Naive thymus-derived CD4-positive, alpha-beta T cell (primary cell): Measurements from ENCODE around the gene DHRS4L2. TPM values are rescaled to one million over a fixed set of nuclear protein-coding genes. Genes with fewer than 3 reads are reported as not detected.

ENCODE experiments used
- polyA plus RNA-seq, 2 donors: library from polyadenylated mRNA; unstranded; fragments of 300-500 nt; fragmentation: Illumina TruSeq; gene quantifications; one replicate each; pipeline ENCODE4 v1.2.3, GENCODE V29; 2021
- total RNA-seq, 6 experiments: library from RNA in 5 of 6; stranded (reverse) in 5 of 6; gene quantifications; 1 replicate in 5 of 6; 2 replicates in 1 of 6; pipeline ENCODE4 v1.2.3 and lab custom pipeline; 2021 to 2026

The DHRS4L2 gene
- total and polyA plus RNA-seq, 7 experiments from 2014 or later = 11.0 to 25.7 (median 16.8) TPM

Other genes with a start within 250 kb of the DHRS4L2 start
- 10 to 100 TPM in 4 of 5 experiments, 1 to 10 TPM in 1; 7.8 to 19.9 (median 17.5) TPM for gene DHRS4, start 35.2 kb upstream of the DHRS4L2 start, total RNA-seq
- 10 to 100 TPM; 30.1 to 31.8 TPM for gene DHRS4, start 35.2 kb upstream of the DHRS4L2 start, polyA plus RNA-seq
- gene CARMIL3, start 63.1 kb downstream of the DHRS4L2 start, total RNA-seq = 1 to 10 TPM in 2 of 5 experiments, under 1 TPM in 3; 0.08 to 1.7 (median 0.27) TPM
- not detected for gene CARMIL3, start 63.1 kb downstream of the DHRS4L2 start, polyA plus RNA-seq
- gene CPNE6, start 82.6 kb downstream of the DHRS4L2 start, total RNA-seq = under 1 TPM in 1 of 5 experiments, not detected in 4; 0.12 TPM
- not detected for gene CPNE6, start 82.6 kb downstream of the DHRS4L2 start, polyA plus RNA-seq
- 10 to 100 TPM in 4 of 5 experiments, 1 to 10 TPM in 1; 9.1 to 56.2 (median 14.4) TPM for gene PCK2, start 105.4 kb downstream of the DHRS4L2 start, total RNA-seq
- gene PCK2, start 105.4 kb downstream of the DHRS4L2 start, polyA plus RNA-seq = 10 to 100 TPM in 1 of 2 donors, 1 to 10 TPM in 1; 7.2 to 14.5 TPM
- gene DCAF11, start 125.8 kb downstream of the DHRS4L2 start, total RNA-seq = 10 to 100 TPM; 71.9 to 90.1 (median 83.3) TPM
- 10 to 100 TPM; 69.1 to 97.0 TPM for gene DCAF11, start 125.8 kb downstream of the DHRS4L2 start, polyA plus RNA-seq
- gene NRL, start 126.0 kb downstream of the DHRS4L2 start, total RNA-seq = 1 to 10 TPM; 2.1 to 4.5 (median 3.8) TPM
- 1 to 10 TPM; 2.2 to 2.6 TPM for gene NRL, start 126.0 kb downstream of the DHRS4L2 start, polyA plus RNA-seq
- 1 to 10 TPM; 1.8 to 4.3 (median 2.0) TPM for gene FITM1, start 141.7 kb downstream of the DHRS4L2 start, total RNA-seq
- gene FITM1, start 141.7 kb downstream of the DHRS4L2 start, polyA plus RNA-seq = 1 to 10 TPM in 1 of 2 donors, under 1 TPM in 1; 0.48 to 1.2 TPM
- 100 to 1,000 TPM; 189 to 583 (median 202) TPM for gene PSME1, start 147.3 kb downstream of the DHRS4L2 start, total RNA-seq
- 100 to 1,000 TPM; 698 to 703 TPM for gene PSME1, start 147.3 kb downstream of the DHRS4L2 start, polyA plus RNA-seq
- 10 to 100 TPM in 4 of 5 experiments, 1 to 10 TPM in 1; 9.0 to 25.5 (median 22.3) TPM for gene EMC9, start 152.7 kb downstream of the DHRS4L2 start, total RNA-seq
- 10 to 100 TPM in 1 of 2 donors, 1 to 10 TPM in 1; 9.6 to 12.4 TPM for gene EMC9, start 152.7 kb downstream of the DHRS4L2 start, polyA plus RNA-seq
- 100 to 1,000 TPM; 120 to 777 (median 143) TPM for gene PSME2, start 157.7 kb downstream of the DHRS4L2 start, total RNA-seq
- gene PSME2, start 157.7 kb downstream of the DHRS4L2 start, polyA plus RNA-seq = 100 to 1,000 TPM; 402 to 435 TPM
- 100 to 1,000 TPM in 1 of 5 experiments, 10 to 100 TPM in 4; 64.0 to 151 (median 95.4) TPM for gene RNF31, start 158.6 kb downstream of the DHRS4L2 start, total RNA-seq
- gene RNF31, start 158.6 kb downstream of the DHRS4L2 start, polyA plus RNA-seq = 10 to 100 TPM; 40.9 to 48.1 TPM
- 100 to 1,000 TPM; 133 to 337 (median 189) TPM for gene IRF9, start 172.3 kb downstream of the DHRS4L2 start, total RNA-seq
- gene IRF9, start 172.3 kb downstream of the DHRS4L2 start, polyA plus RNA-seq = 100 to 1,000 TPM in 1 of 2 donors, 10 to 100 TPM in 1; 73.3 to 110 TPM
- gene REC8, start 183.2 kb downstream of the DHRS4L2 start, total RNA-seq = 10 to 100 TPM; 20.3 to 80.5 (median 68.6) TPM
- 10 to 100 TPM in 1 of 2 donors, 1 to 10 TPM in 1; 4.4 to 10.7 TPM for gene REC8, start 183.2 kb downstream of the DHRS4L2 start, polyA plus RNA-seq
- 10 to 100 TPM; 21.5 to 45.2 (median 42.2) TPM for gene IPO4, start 199.9 kb downstream of the DHRS4L2 start, total RNA-seq
- 10 to 100 TPM; 17.5 to 36.2 TPM for gene IPO4, start 199.9 kb downstream of the DHRS4L2 start, polyA plus RNA-seq
- 10 to 100 TPM; 16.2 to 40.5 (median 19.2) TPM for gene TM9SF1, start 206.5 kb downstream of the DHRS4L2 start, total RNA-seq
- gene TM9SF1, start 206.5 kb downstream of the DHRS4L2 start, polyA plus RNA-seq = 10 to 100 TPM; 32.1 to 34.4 TPM
- gene TSSK4, start 216.8 kb downstream of the DHRS4L2 start, total RNA-seq = 1 to 10 TPM in 2 of 5 experiments, under 1 TPM in 2, not detected in 1; 0.22 to 1.9 (median 1.1) TPM
- 1 to 10 TPM; 1.0 to 1.4 TPM for gene TSSK4, start 216.8 kb downstream of the DHRS4L2 start, polyA plus RNA-seq
- 100 to 1,000 TPM in 1 of 5 experiments, 10 to 100 TPM in 4; 79.1 to 101 (median 85.7) TPM for gene CHMP4A, start 224.6 kb downstream of the DHRS4L2 start, total RNA-seq
- gene CHMP4A, start 224.6 kb downstream of the DHRS4L2 start, polyA plus RNA-seq = 100 to 1,000 TPM; 121 to 140 TPM
- gene MDP1, start 227.1 kb downstream of the DHRS4L2 start, total RNA-seq = 10 to 100 TPM in 3 of 5 experiments, 1 to 10 TPM in 2; 5.5 to 18.5 (median 14.2) TPM
- 10 to 100 TPM; 33.1 to 36.4 TPM for gene MDP1, start 227.1 kb downstream of the DHRS4L2 start, polyA plus RNA-seq
- gene NEDD8, start 243.4 kb downstream of the DHRS4L2 start, total RNA-seq = 100 to 1,000 TPM in 3 of 5 experiments, 10 to 100 TPM in 2; 73.5 to 175 (median 106) TPM
- 100 to 1,000 TPM; 254 to 340 TPM for gene NEDD8, start 243.4 kb downstream of the DHRS4L2 start, polyA plus RNA-seq
- 10 to 100 TPM; 38.2 to 91.6 (median 69.5) TPM for gene GMPR2, start 244.0 kb downstream of the DHRS4L2 start, total RNA-seq
- 100 to 1,000 TPM in 1 of 2 donors, 10 to 100 TPM in 1; 99.9 to 107 TPM for gene GMPR2, start 244.0 kb downstream of the DHRS4L2 start, polyA plus RNA-seq